Measurements from ENCODE around the gene TH. TPM values are rescaled to one million over a fixed set of nuclear protein-coding genes. Genes with fewer than 3 reads are reported as not detected.
A peak's percentile ranks its signal among the peaks of the same experiment; 100 is the strongest.

The TH gene
- total RNA-seq, 1 donor from 2014 or later = 0.23 TPM

GRCh38 chr11:2212411-2213251 is 41.0 kb upstream of the TH start:
- H3K4me3 ChIP-seq (ENCODE audit: low read depth, low read length) = no peak overlapping the region
- no peak for DNase-seq (ENCODE audit: low read depth)
- TF ChIP-seq, protein P1, sequence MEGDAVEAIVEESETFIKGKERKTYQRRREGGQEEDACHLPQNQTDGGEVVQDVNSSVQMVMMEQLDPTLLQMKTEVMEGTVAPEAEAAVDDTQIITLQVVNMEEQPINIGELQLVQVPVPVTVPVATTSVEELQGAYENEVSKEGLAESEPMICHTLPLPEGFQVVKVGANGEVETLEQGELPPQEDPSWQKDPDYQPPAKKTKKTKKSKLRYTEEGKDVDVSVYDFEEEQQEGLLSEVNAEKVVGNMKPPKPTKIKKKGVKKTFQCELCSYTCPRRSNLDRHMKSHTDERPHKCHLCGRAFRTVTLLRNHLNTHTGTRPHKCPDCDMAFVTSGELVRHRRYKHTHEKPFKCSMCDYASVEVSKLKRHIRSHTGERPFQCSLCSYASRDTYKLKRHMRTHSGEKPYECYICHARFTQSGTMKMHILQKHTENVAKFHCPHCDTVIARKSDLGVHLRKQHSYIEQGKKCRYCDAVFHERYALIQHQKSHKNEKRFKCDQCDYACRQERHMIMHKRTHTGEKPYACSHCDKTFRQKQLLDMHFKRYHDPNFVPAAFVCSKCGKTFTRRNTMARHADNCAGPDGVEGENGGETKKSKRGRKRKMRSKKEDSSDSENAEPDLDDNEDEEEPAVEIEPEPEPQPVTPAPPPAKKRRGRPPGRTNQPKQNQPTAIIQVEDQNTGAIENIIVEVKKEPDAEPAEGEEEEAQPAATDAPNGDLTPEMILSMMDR (conservative IDR thresholded peaks at IDR 0.05; ENCODE audit: low read depth, low read length) = no peak

DNA sequence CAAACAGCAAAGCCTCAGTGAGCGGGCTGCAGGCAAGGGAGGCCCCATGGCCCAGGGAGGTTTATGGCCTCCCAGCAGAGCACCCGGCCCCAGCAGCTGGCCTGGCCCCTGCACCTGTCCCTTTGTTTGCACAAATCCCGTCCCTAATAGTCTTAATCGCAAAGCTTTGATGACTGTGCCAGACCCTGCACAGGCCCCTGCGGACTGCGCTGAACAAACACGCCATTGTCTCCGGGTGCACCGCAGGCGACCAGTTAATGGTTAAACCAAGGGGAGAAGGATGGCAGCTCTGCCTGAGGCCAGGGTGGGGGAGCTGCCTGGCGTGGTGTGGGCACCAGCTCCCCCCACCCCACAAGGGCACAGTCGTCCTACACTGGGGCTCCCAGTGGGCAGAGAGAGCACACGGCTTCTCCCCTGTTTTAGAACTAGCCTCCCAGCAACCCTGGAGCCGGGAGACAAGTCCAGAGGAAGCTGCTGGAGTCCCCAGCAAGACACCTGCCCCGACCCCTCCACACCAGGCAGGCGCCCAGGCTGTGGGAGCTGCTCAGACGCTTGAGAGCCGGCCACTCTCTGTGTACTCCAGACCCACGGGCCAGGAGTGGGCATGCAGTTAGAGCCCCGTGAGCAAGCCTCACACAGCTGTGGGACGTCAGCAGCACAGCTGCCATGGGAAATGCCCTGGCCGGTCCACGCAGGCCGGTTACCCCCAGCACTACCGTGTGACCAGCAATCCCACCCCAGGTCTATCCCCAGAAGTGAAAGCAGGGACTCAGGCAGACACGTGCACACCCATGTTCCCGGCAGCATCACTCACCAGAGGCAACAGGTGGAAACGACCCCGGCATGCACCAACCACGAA is 39.7 kb upstream of the TH start:
- no peak for DNase-seq (ENCODE audit: low read depth)
- TF ChIP-seq, protein P1 (conservative IDR thresholded peaks at IDR 0.05; ENCODE audit: low read depth, low read length) = no peak
- no peak overlapping the region for H3K4me3 ChIP-seq (ENCODE audit: low read depth, low read length)

- no peak overlapping the region for H3K4me3 ChIP-seq (ENCODE audit: low read depth, low read length)
- TF ChIP-seq, protein P1 (conservative IDR thresholded peaks at IDR 0.05; ENCODE audit: low read depth, low read length) = no peak
- DNase-seq (ENCODE audit: low read depth) = no peak
These were observed 38.9 kb upstream of the TH start for GRCh38 chr11:2210366-2211112.

GRCh38 chr11:2209900-2210321 is 38.3 kb upstream of the TH start:
- TF ChIP-seq, protein P1 (conservative IDR thresholded peaks at IDR 0.05; ENCODE audit: low read depth, low read length) = no peak
- no peak for DNase-seq (ENCODE audit: low read depth)
- no peak overlapping the region for H3K4me3 ChIP-seq (ENCODE audit: low read depth, low read length)

DNA sequence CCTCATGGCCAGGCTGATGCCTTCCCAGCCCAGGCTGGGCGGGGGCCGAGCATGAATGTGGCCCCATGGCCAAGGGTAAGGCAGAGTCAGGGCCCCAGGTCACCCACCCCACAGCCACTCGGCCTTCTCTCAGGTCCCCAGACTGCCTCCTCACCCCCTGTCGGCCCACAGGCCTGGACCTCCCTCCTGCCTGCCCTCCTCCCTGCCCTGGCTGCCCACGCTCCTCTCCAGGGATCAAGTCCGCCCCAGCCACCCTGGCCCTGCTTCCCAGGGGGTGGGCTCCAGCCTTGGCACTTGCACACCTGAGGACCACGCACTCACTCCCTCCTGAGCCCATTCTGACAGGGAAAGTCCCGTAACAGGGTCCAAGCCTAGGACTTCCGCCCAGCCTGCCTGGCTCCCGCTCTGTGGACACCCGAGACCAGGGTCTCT is 37.8 kb upstream of the TH start:
- DNase-seq (ENCODE audit: low read depth) = no peak
- H3K4me3 ChIP-seq (ENCODE audit: low read depth, low read length) = no peak overlapping the region
- TF ChIP-seq, protein P1 (conservative IDR thresholded peaks at IDR 0.05; ENCODE audit: low read depth, low read length) = no peak

DNA sequence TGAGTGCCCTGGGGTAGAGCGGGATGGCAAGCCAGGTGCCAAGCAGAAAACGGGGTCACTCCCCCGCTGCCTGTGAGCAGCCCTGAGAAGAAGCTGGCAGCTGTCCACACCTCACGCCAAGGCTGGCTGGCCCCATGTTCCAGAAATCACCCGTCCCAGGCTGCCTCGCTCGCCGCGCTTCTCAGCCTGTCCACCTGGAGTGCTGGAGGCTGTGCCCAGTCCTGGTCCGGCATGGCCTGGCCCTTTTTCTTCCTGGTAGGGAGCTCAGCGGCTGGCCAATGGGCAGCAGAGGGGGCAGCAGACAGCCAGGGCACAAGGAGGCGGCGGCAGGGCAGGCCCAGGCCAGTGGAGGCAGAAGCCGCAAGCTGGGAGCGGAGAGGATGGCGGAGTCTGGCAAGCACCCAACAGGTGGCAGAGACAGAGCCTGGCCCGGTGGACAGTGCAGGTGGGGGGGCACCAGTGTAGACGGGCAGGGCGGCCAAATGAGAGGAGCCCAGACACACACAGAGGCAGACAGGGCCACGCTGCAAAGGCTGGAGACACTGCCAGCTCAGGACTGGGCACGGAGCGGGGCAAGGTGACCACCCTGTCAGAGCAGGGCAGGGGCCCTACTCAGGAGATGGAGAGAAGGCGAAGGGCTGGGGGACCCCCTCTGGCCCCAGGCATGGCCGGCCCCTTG is 37.2 kb upstream of the TH start:
- no peak for DNase-seq (ENCODE audit: low read depth)
- H3K4me3 ChIP-seq (ENCODE audit: low read depth, low read length) = no peak overlapping the region

More for the DNA sequence above, 37.2 kb upstream of the TH start:
- TF ChIP-seq, protein P1 (conservative IDR thresholded peaks at IDR 0.05; ENCODE audit: low read depth, low read length) = peak; percentile 27
